Hippocampal formation (tissue), 2 donors: ENCODE results near the gene CACNA1C.

Experiments
- DNase-seq, 2 donors: peaks; one replicate each; lab custom pipeline; 2025; lab: John Stamatoyannopoulos, UW

CACNA1C gene

GRCh38 chr12:2171672-2172426 is 119.1 kb downstream of the CACNA1C start:
- DNase-seq, result no peak

- no peak for DNase-seq
Observed at GRCh38 chr12:2172491-2173214, 119.9 kb downstream of the CACNA1C start.

- DNase-seq, result no peak
Observed at GRCh38 chr12:2173971-2174370, 121.2 kb downstream of the CACNA1C start.

- no peak for DNase-seq
Observed at GRCh38 chr12:2177003-2177402, 124.2 kb downstream of the CACNA1C start.

- no peak for DNase-seq
Observed at GRCh38 chr12:2177751-2178150, 125.0 kb downstream of the CACNA1C start.

- no peak for DNase-seq
Observed at GRCh38 chr12:2179058-2179457, 126.3 kb downstream of the CACNA1C start.

GRCh38 chr12:2179953-2180736 is 127.4 kb downstream of the CACNA1C start:
- DNase-seq, result peak in 1 of 2 donors; percentile 16

GRCh38 chr12:2180737-2181082 is 127.9 kb downstream of the CACNA1C start:
- DNase-seq, result no peak

GRCh38 chr12:2183556-2184541 is 131.1 kb downstream of the CACNA1C start:
- DNase-seq, result no peak

GRCh38 chr12:2185751-2186341 is 133.1 kb downstream of the CACNA1C start:
- no peak for DNase-seq

- DNase-seq, result no peak
Observed at GRCh38 chr12:2187195-2187945, 134.6 kb downstream of the CACNA1C start.

GRCh38 chr12:2190085-2190484 is 137.3 kb downstream of the CACNA1C start:
- no peak for DNase-seq

- no peak for DNase-seq
Observed at GRCh38 chr12:2190896-2191533, 138.2 kb downstream of the CACNA1C start.

GRCh38 chr12:2191534-2192153 is 138.9 kb downstream of the CACNA1C start:
- no peak for DNase-seq

GRCh38 chr12:2192231-2192630 is 139.4 kb downstream of the CACNA1C start:
- no peak for DNase-seq

GRCh38 chr12:2194060-2194459 is 141.3 kb downstream of the CACNA1C start:
- no peak for DNase-seq

- no peak for DNase-seq
Observed at GRCh38 chr12:2194571-2194970, 141.8 kb downstream of the CACNA1C start.

GRCh38 chr12:2195085-2195484 is 142.3 kb downstream of the CACNA1C start:
- DNase-seq, result no peak

- DNase-seq, result no peak
Observed at GRCh38 chr12:2198005-2198501, 145.3 kb downstream of the CACNA1C start.
